A673 (cell line): Measurements from ENCODE around the gene FITM1. TPM values are rescaled to one million over a fixed set of nuclear protein-coding genes. Genes with fewer than 3 reads are reported as not detected.

Experiments
- BruUV-seq: library from RNA; stranded (reverse); fragments of 400-500 nt; replicated peaks from 2 replicates; lab custom pipeline; 2021; lab: Mats Ljungman, UMichigan
- CTCF ChIA-PET: fragments of 300-600 bp; sonication (Branson Sonifier 250); formaldehyde crosslinking; loops from one replicate; lab custom pipeline; 2022; ENCODE audit warnings: antibody characterized with exemption; lab: Charles Lee
- POLR2A ChIA-PET: fragments of 300-600 bp; sonication (Branson Sonifier 250); formaldehyde crosslinking; loops from one replicate; lab custom pipeline; 2022; ENCODE audit warnings: antibody characterized with exemption; ENCODE audit not compliant: low non-redundant PET; lab: Charles Lee
- DNase-seq: peaks from one replicate; pipeline ENCODE4 v3.0.0-alpha.2; 2015; ENCODE audit warnings: low spot score
- H3K27ac ChIP-seq: fragments of 200-600 bp; sonication (generic); 2 replicates; pipeline ENCODE4 v1.5.1; 2016; ENCODE audit warnings: mixed run types, low read depth, mild to moderate bottlenecking, mixed read lengths, antibody characterized with exemption, low read length; ENCODE audit not compliant: poor library complexity, severe bottlenecking
- H3K27me3 ChIP-seq: fragments of 200-600 bp; sonication (generic); replicated peaks from 2 replicates; pipeline ENCODE4 v1.6.1; 2017; ENCODE audit warnings: mixed run types, low read depth, mild to moderate bottlenecking, mixed read lengths, antibody characterized with exemption, low read length; ENCODE audit not compliant: insufficient read depth, poor library complexity
- H3K36me3 ChIP-seq: fragments of 200-600 bp; sonication (generic); 2 replicates; pipeline ENCODE4 v1.6.1; 2016; ENCODE audit warnings: mixed run types, mild to moderate bottlenecking, mixed read lengths, antibody characterized with exemption, low read length; ENCODE audit not compliant: insufficient read depth, poor library complexity, severe bottlenecking
- H3K4me1 ChIP-seq: fragments of 200-600 bp; sonication (generic); 2 replicates; pipeline ENCODE4 v1.6.1; 2017; ENCODE audit warnings: mixed run types, mild to moderate bottlenecking, mixed read lengths, antibody characterized with exemption, low read length; ENCODE audit not compliant: insufficient read depth, poor library complexity, severe bottlenecking
- H3K4me3 ChIP-seq: fragments of 200-600 bp; sonication (generic); 2 replicates; pipeline ENCODE4 v1.5.1; 2016; ENCODE audit warnings: low read depth, mixed run types, mild to moderate bottlenecking, mixed read lengths, low read length; ENCODE audit not compliant: poor library complexity, severe bottlenecking
- H3K9me3 ChIP-seq: fragments of 200-600 bp; sonication (generic); 2 replicates; pipeline ENCODE4 v1.6.1; 2016; ENCODE audit warnings: mixed run types, low read depth, mild to moderate bottlenecking, mixed read lengths, antibody characterized with exemption, low read length; ENCODE audit not compliant: poor library complexity, severe bottlenecking
- CTCF ChIP-seq: fragments of 300-800, 200-600 bp; sonication (generic); conservative IDR thresholded peaks from 2 replicates; pipeline ENCODE4 v1.5.1; 2017; ENCODE audit warnings: low read depth, mild to moderate bottlenecking, antibody characterized with exemption, low read length, moderate library complexity, mixed read lengths
- EZH2 ChIP-seq: fragments of 200-600 bp; sonication (generic); IDR thresholded peaks from 2 replicates; pipeline ENCODE4 v1.6.1; 2017; ENCODE audit warnings: borderline replicate concordance, low read depth, mild to moderate bottlenecking, mixed read lengths, antibody characterized with exemption, low read length; ENCODE audit not compliant: poor library complexity, severe bottlenecking
- intact Hi-C: fragments of 100-400 bp; cut with micrococcal nuclease; formaldehyde crosslinking; loops from one replicate; pipeline ENCODE4 v1.10.0; 2022; ENCODE audit not compliant: unreplicated experiment
- microRNA-seq: library from miRNA; unstranded; fragments of <30 nt; microRNA quantifications from one replicate; pipeline ENCODE4 v1.2.0, GENCODE V29; 2021
- total RNA-seq: library from RNA; stranded (reverse); gene quantifications from 2 replicates; pipeline ENCODE4 v1.2.3, GENCODE V29; 2021

The FITM1 gene
- total RNA-seq, 1 experiment from 2014 or later, result not detected

- TF ChIP-seq CTCF (no peak), EZH2 (no peak)
- POLR2A ChIA-PET, result no interaction called here
Observed at GRCh38 chr14:24181371-24182077, 51.1 kb downstream of the FITM1 start.

More at GRCh38 chr14:24181371-24182077, 51.1 kb downstream of the FITM1 start:
- CTCF ChIA-PET, result interaction anchor here (0.5 to 1.3 kb wide), 2 partner anchors 21 to 882 kb away, joined by 4 to 6 read pairs; partner anchors contain the start of gene IRF9
- intact Hi-C loops, result no loop called here
- no peak for DNase-seq
- Histone ChIP-seq H3K27ac (no peak overlapping the region), H3K4me3 (no peak overlapping the region), H3K9me3 (no peaks in the 10 kb centered on the region), H3K36me3 (peaks cover 64% of the 10 kb centered on the region), H3K4me1 (no peaks in the 10 kb centered on the region), H3K27me3 (no peaks in the 10 kb centered on the region)
- BruUV-seq, result no TSS peak

Small RNA genes within 50 kb of the gene (microRNA-seq; reads per million reads assigned to microRNA genes)
- gene MIR7703, result not detected

Other genes starting within 250 kb of the FITM1 start
- 10.1 and 11.4 TPM in 2 replicates for gene DHRS4, start 176.9 kb upstream of the FITM1 start, total RNA-seq
- 9.3 and 10.6 TPM in 2 replicates for gene DHRS4L2, start 141.7 kb upstream of the FITM1 start, total RNA-seq
- gene CARMIL3, start 78.7 kb upstream of the FITM1 start, total RNA-seq, result 0.49 and 1.2 TPM in 2 replicates
- gene CPNE6, start 59.1 kb upstream of the FITM1 start, total RNA-seq, result not detected in 2 replicates
- gene PCK2, start 36.3 kb upstream of the FITM1 start, total RNA-seq, result 16.8 and 46.3 TPM in 2 replicates
- 45.5 and 49.1 TPM in 2 replicates for gene DCAF11, start 15.9 kb upstream of the FITM1 start, total RNA-seq
- gene NRL, start 15.7 kb upstream of the FITM1 start, total RNA-seq, result 1.6 and 1.9 TPM in 2 replicates
- gene PSME1, start 5.5 kb downstream of the FITM1 start, total RNA-seq, result 160 and 173 TPM in 2 replicates
- 36.8 and 50.4 TPM in 2 replicates for gene EMC9, start 10.9 kb downstream of the FITM1 start, total RNA-seq
- 171 and 172 TPM in 2 replicates for gene PSME2, start 16.0 kb downstream of the FITM1 start, total RNA-seq
- 59.9 and 62.1 TPM in 2 replicates for gene RNF31, start 16.8 kb downstream of the FITM1 start, total RNA-seq
- 25.1 and 27.3 TPM in 2 replicates for gene IRF9, start 30.6 kb downstream of the FITM1 start, total RNA-seq
- 5.4 and 8.4 TPM in 2 replicates for gene REC8, start 41.4 kb downstream of the FITM1 start, total RNA-seq
- gene IPO4, start 58.2 kb downstream of the FITM1 start, total RNA-seq, result 150 and 157 TPM in 2 replicates
- 46.9 and 55.5 TPM in 2 replicates for gene TM9SF1, start 64.8 kb downstream of the FITM1 start, total RNA-seq
- 0.70 and 0.75 TPM in 2 replicates for gene TSSK4, start 75.0 kb downstream of the FITM1 start, total RNA-seq
- gene CHMP4A, start 82.8 kb downstream of the FITM1 start, total RNA-seq, result 51.9 and 56.7 TPM in 2 replicates
- gene MDP1, start 85.4 kb downstream of the FITM1 start, total RNA-seq, result 21.3 and 22.4 TPM in 2 replicates
- 257 and 266 TPM in 2 replicates for gene NEDD8, start 101.7 kb downstream of the FITM1 start, total RNA-seq
- 82.7 and 85.8 TPM in 2 replicates for gene GMPR2, start 102.3 kb downstream of the FITM1 start, total RNA-seq
- gene TINF2, start 112.0 kb downstream of the FITM1 start, total RNA-seq, result 46.1 and 47.0 TPM in 2 replicates
- gene TGM1, start 132.5 kb downstream of the FITM1 start, total RNA-seq, result 1.5 and 3.5 TPM in 2 replicates
- 22.2 and 23.8 TPM in 2 replicates for gene RABGGTA, start 140.9 kb downstream of the FITM1 start, total RNA-seq
- gene DHRS1, start 169.1 kb downstream of the FITM1 start, total RNA-seq, result 13.3 and 14.5 TPM in 2 replicates
- 34.0 and 37.1 TPM in 2 replicates for gene NOP9, start 169.2 kb downstream of the FITM1 start, total RNA-seq
- gene CIDEB, start 177.3 kb downstream of the FITM1 start, total RNA-seq, result 0.42 TPM in 1 of 2 replicates, not detected in the other
- gene LTB4R2, start 179.5 kb downstream of the FITM1 start, total RNA-seq, result 7.6 and 9.0 TPM in 2 replicates
- gene LTB4R, start 180.8 kb downstream of the FITM1 start, total RNA-seq, result 6.6 and 8.9 TPM in 2 replicates
- gene ADCY4, start 204.4 kb downstream of the FITM1 start, total RNA-seq, result 0.84 and 1.5 TPM in 2 replicates
- gene RIPK3, start 209.3 kb downstream of the FITM1 start, total RNA-seq, result not detected in 2 replicates
- 38.1 and 69.0 TPM in 2 replicates for gene NFATC4, start 237.5 kb downstream of the FITM1 start, total RNA-seq